Stomach (tissue), 9 donors: Measurements from ENCODE around the gene GRHL3. TPM values are rescaled to one million over a fixed set of nuclear protein-coding genes. Genes with fewer than 3 reads are reported as not detected.

ENCODE experiments used
- DNase-seq, 2 donors: peaks; one replicate each; pipeline versions ENCODE4 v3.0.0 to v3.0.0-alpha.2; 2013 to 2019
- H3K27ac ChIP-seq, 5 donors: fragments of 200-600 bp in 4 of 5; sonication (generic) in 4 of 5; one replicate each; pipeline ENCODE4 v1.5.1; 2013 to 2019; ENCODE audit warnings: mild to moderate bottlenecking in 1 of 5, moderate library complexity in 1 of 5
- H3K27me3 ChIP-seq, 3 donors: fragments of 200-600 bp; sonication (generic); one replicate each; pipeline ENCODE4 v1.5.1; 2017 to 2019; ENCODE audit warnings: mixed run types in 1 of 3
- H3K36me3 ChIP-seq, 4 donors: fragments of 200-600 bp; sonication (generic); 1 replicate in 3 of 4; 2 replicates in 1 of 4; pipeline ENCODE4 v1.5.1; 2016 to 2019
- H3K4me1 ChIP-seq, 4 donors: fragments of 200-600 bp; sonication (generic); one replicate each; pipeline ENCODE4 v1.5.1; 2016 to 2019
- H3K4me3 ChIP-seq, 4 donors: fragments of 200-600 bp; sonication (generic) in 3 of 4; one replicate each; pipeline ENCODE4 v1.5.1; 2016 to 2019; ENCODE audit warnings: mild to moderate bottlenecking in 1 of 4
- H3K9me3 ChIP-seq, 4 donors: fragments of 200-600 bp; sonication (generic); one replicate each; pipeline ENCODE4 v1.5.1; 2016 to 2019
- CTCF ChIP-seq, 7 experiments: fragments of 450-650 bp in 4 of 7; fragments of 200-600 bp in 3 of 7; sonication (generic) in 3 of 7; IDR thresholded peaks; one replicate each; pipeline ENCODE4 v1.5.1; 2016 to 2019; ENCODE audit warnings: antibody characterized with exemption in 7 of 7, control low read depth in 2 of 7, mild to moderate bottlenecking in 1 of 7
- EP300 ChIP-seq: sonication (generic); formaldehyde crosslinking; IDR thresholded peaks from one replicate; pipeline ENCODE4 v1.6.1; 2017; ENCODE audit warnings: antibody characterized with exemption
- POLR2A ChIP-seq, 4 donors: fragments of 450-650 bp; IDR thresholded peaks; one replicate each; pipeline ENCODE4 v1.6.1; 2016; ENCODE audit warnings: antibody characterized with exemption in 4 of 4, control low read depth in 2 of 4, mild to moderate bottlenecking in 1 of 4, moderate library complexity in 1 of 4
- POLR2AphosphoS5 ChIP-seq, 3 donors: sonication (generic); formaldehyde crosslinking; IDR thresholded peaks; one replicate each; pipeline ENCODE4 v1.6.1; 2016; ENCODE audit warnings: antibody characterized with exemption in 3 of 3
- WGBS, 5 donors: extraction: QIAGEN DNeasy Blood & Tissue Kit in 3 of 5; methylation state at CpG; one replicate each; pipeline versions ENCODE4 v1.1.5 to v1.1.7; 2013 to 2018; 5-methylcytosine and 5-hydroxymethylcytosine counted together
- intact Hi-C: fragments of 100-400 bp; cut with DNase I; formaldehyde crosslinking; loops from one replicate; pipeline ENCODE4 v1.15.1; 2023; ENCODE audit warnings: low total_unique reads
- polyA plus RNA-seq, 3 donors: library from polyadenylated mRNA; stranded (reverse); fragments of 200-250 nt; gene quantifications; one replicate each; pipeline ENCODE4 v1.2.3, GENCODE V29; 2013
- total RNA-seq, 5 donors: library from RNA; depleted of rRNA; stranded (reverse); fragments of >200 nt; gene quantifications; one replicate each; pipeline versions ENCODE4 v1.1.0 to v1.2.3, GENCODE V29; 2014 to 2016
- donor health status: healthy with polysubstance abuse.
- donor health status: Bipolar disorder and iron deficiency.
- donor health status: healthy.

Gene GRHL3
- total and polyA plus RNA-seq, 8 donors, result 0.19 to 13.9 (median 0.67) TPM; not detected in 4

GRCh38 chr1:24403806-24404205, 84.6 kb downstream of the GRHL3 start:
- Histone ChIP-seq H3K36me3 (peaks cover 0 to 16% (median 9%) of the 10 kb centered on the region in 4 donors), H3K4me1 (peaks cover 0 to 11% (median 0%) of the 10 kb centered on the region in 4 donors), H3K9me3 (no peaks in the 10 kb centered on the region), H3K27ac (no peak overlapping the region), H3K27me3 (no peaks in the 10 kb centered on the region), H3K4me3 (no peak overlapping the region)
- intact Hi-C loops, result no loop called here
- DNase-seq, result no peak
- WGBS, 5 donors, result 78 to 88% (median 84%) methylated on average over 4 of the region's 4 CpGs
- TF ChIP-seq POLR2A (IDR thresholded peaks at IDR 0.05) (no peak), EP300 (no peak), CTCF (IDR thresholded peaks at IDR 0.05) (no peak), POLR2AphosphoS5 (IDR thresholded peaks at IDR 0.05) (no peak)

Other genes starting within 250 kb of the GRHL3 start
- 1 to 10 TPM in 2 of 5 donors, under 1 TPM in 2, not detected in 1; 0.14 to 1.8 (median 1.1) TPM for gene MYOM3, start 207.2 kb upstream of the GRHL3 start, total RNA-seq
- gene MYOM3, start 207.2 kb upstream of the GRHL3 start, polyA plus RNA-seq, result under 1 TPM; 0.12 to 0.18 (median 0.15) TPM
- 1 to 10 TPM in 3 of 5 donors, under 1 TPM in 1, not detected in 1; 0.43 to 4.1 (median 2.0) TPM for gene IL22RA1, start 176.2 kb upstream of the GRHL3 start, total RNA-seq
- 1 to 10 TPM; 1.2 to 2.1 (median 1.4) TPM for gene IL22RA1, start 176.2 kb upstream of the GRHL3 start, polyA plus RNA-seq
- gene IFNLR1, start 132.1 kb upstream of the GRHL3 start, total RNA-seq, result 1 to 10 TPM in 3 of 5 donors, under 1 TPM in 1, not detected in 1; 0.45 to 6.1 (median 4.2) TPM
- gene IFNLR1, start 132.1 kb upstream of the GRHL3 start, polyA plus RNA-seq, result 1 to 10 TPM in 1 of 3 donors, under 1 TPM in 2; 0.31 to 1.1 (median 0.87) TPM
- 10 to 100 TPM in 1 of 5 donors, 1 to 10 TPM in 2, under 1 TPM in 1, not detected in 1; 0.45 to 51.0 (median 6.6) TPM for gene STPG1, start 94.4 kb downstream of the GRHL3 start, total RNA-seq
- 1 to 10 TPM; 3.2 to 5.2 (median 3.7) TPM for gene STPG1, start 94.4 kb downstream of the GRHL3 start, polyA plus RNA-seq
- 100 to 1,000 TPM in 1 of 5 donors, 10 to 100 TPM in 3, 1 to 10 TPM in 1; 3.5 to 122 (median 33.0) TPM for gene NIPAL3, start 96.4 kb downstream of the GRHL3 start, total RNA-seq
- gene NIPAL3, start 96.4 kb downstream of the GRHL3 start, polyA plus RNA-seq, result 1 to 10 TPM; 3.2 to 7.5 (median 7.1) TPM
- 10 to 100 TPM in 2 of 5 donors, 1 to 10 TPM in 3; 2.9 to 52.0 (median 9.3) TPM for gene RCAN3, start 183.5 kb downstream of the GRHL3 start, total RNA-seq
- gene RCAN3, start 183.5 kb downstream of the GRHL3 start, polyA plus RNA-seq, result 10 to 100 TPM in 1 of 3 donors, 1 to 10 TPM in 2; 5.7 to 10.7 (median 5.9) TPM
- 1 to 10 TPM in 3 of 5 donors, under 1 TPM in 2; 0.29 to 9.3 (median 3.9) TPM for gene NCMAP, start 236.7 kb downstream of the GRHL3 start, total RNA-seq
- 1 to 10 TPM; 2.4 to 5.0 (median 4.3) TPM for gene NCMAP, start 236.7 kb downstream of the GRHL3 start, polyA plus RNA-seq